Activated T-cell treated with anti-CD3 and anti-CD28 coated beads for 1 hour (primary cell): ENCODE measurements around the gene RBMS3.
"Not testable (repeated sequence)": the region's sequence is repeated elsewhere in the genome, so short reads cannot be mapped to it uniquely, and the experiment has no call there.

Experiments
- DNase-seq: peaks from one replicate; pipeline ENCODE4 v3.0.0-alpha.2; 2020; ENCODE audit warnings: low read depth

The RBMS3 gene

GRCh38 chr3:29481969-29482767 is 201.3 kb downstream of the RBMS3 start:
- DNase-seq, result no peak

GRCh38 chr3:29484633-29485032 is 203.8 kb downstream of the RBMS3 start:
- DNase-seq, result no peak

GRCh38 chr3:29486096-29486495 is 205.2 kb downstream of the RBMS3 start:
- DNase-seq, result no peak

GRCh38 chr3:29486917-29487316 is 206.0 kb downstream of the RBMS3 start:
- no peak for DNase-seq

- DNase-seq, result no peak
Observed at GRCh38 chr3:29488922-29489321, 208.1 kb downstream of the RBMS3 start.

GRCh38 chr3:29493109-29493508 is 212.2 kb downstream of the RBMS3 start:
- no peak for DNase-seq

GRCh38 chr3:29494305-29495036 is 213.6 kb downstream of the RBMS3 start:
- no peak for DNase-seq

GRCh38 chr3:29497282-29497681 is 216.4 kb downstream of the RBMS3 start:
- DNase-seq, result no peak

GRCh38 chr3:29502771-29503170 is 221.9 kb downstream of the RBMS3 start:
- no peak for DNase-seq

- no peak for DNase-seq
Observed at GRCh38 chr3:29503314-29503713, 222.4 kb downstream of the RBMS3 start.

GRCh38 chr3:29503958-29504357 is 223.1 kb downstream of the RBMS3 start:
- no peak for DNase-seq

- DNase-seq, result no peak
Observed at GRCh38 chr3:29506502-29506901, 225.6 kb downstream of the RBMS3 start.

- DNase-seq, result no peak
Observed at GRCh38 chr3:29511701-29512100, 230.8 kb downstream of the RBMS3 start.

- DNase-seq, result no peak
Observed at GRCh38 chr3:29512641-29513040, 231.8 kb downstream of the RBMS3 start.

GRCh38 chr3:29513236-29513635 is 232.4 kb downstream of the RBMS3 start:
- no peak for DNase-seq

- no peak for DNase-seq
Observed at GRCh38 chr3:29514170-29514569, 233.3 kb downstream of the RBMS3 start.

GRCh38 chr3:29514912-29515311 is 234.0 kb downstream of the RBMS3 start:
- no peak for DNase-seq

GRCh38 chr3:29515451-29515850 is 234.6 kb downstream of the RBMS3 start:
- no peak for DNase-seq

- no peak for DNase-seq
Observed at GRCh38 chr3:29516164-29516563, 235.3 kb downstream of the RBMS3 start.

- DNase-seq, result no peak
Observed at GRCh38 chr3:29520764-29521163, 239.9 kb downstream of the RBMS3 start.

- DNase-seq, result no peak
Observed at GRCh38 chr3:29521293-29521692, 240.4 kb downstream of the RBMS3 start.

GRCh38 chr3:29521751-29522150 is 240.9 kb downstream of the RBMS3 start:
- DNase-seq, result no peak

GRCh38 chr3:29524433-29524832 is 243.6 kb downstream of the RBMS3 start:
- DNase-seq, result not testable (repeated sequence)
